GM12878 (cell line): ENCODE measurements around the gene CYP20A1. TPM values are rescaled to one million over a fixed set of nuclear protein-coding genes. Genes with fewer than 3 reads are reported as not detected.

ENCODE experiments used
- BHLHE40 ChIP-seq, 2 experiments: fragments of 450-650 bp in 1 of 2; IDR thresholded peaks; 2 replicates each; pipeline ENCODE4 v1.6.1; 2011 to 2017; ENCODE audit warnings: low read depth in 2 of 2, borderline replicate concordance in 1 of 2, improper control_type of control experiment in 1 of 2, low read length in 1 of 2, mild to moderate bottlenecking in 1 of 2
- GABPA ChIP-seq: IDR thresholded peaks from 2 replicates; pipeline ENCODE4 v1.6.1; 2014; ENCODE audit warnings: antibody characterized with exemption, low read depth, mild to moderate bottlenecking, inconsistent platforms
- IKZF2 ChIP-seq, 2 experiments: fragments of 450-650 bp; IDR thresholded peaks; 2 replicates each; pipeline ENCODE4 v1.6.1; 2017; ENCODE audit warnings: mild to moderate bottlenecking in 2 of 2, moderate library complexity in 2 of 2
- MXI1 ChIP-seq: fragments of 150-350 bp; IDR thresholded peaks from 2 replicates; pipeline ENCODE4 v1.6.1; 2011; ENCODE audit warnings: low read depth, mild to moderate bottlenecking, inconsistent platforms, low read length, improper control_type of control experiment
- NBN ChIP-seq: fragments of 450-650 bp; IDR thresholded peaks from 2 replicates; pipeline ENCODE4 v1.6.1; 2016
- RAD51 ChIP-seq: fragments of 450-650 bp; IDR thresholded peaks from 2 replicates; pipeline ENCODE4 v1.6.1; 2016; ENCODE audit warnings: moderate library complexity, mild to moderate bottlenecking, inconsistent platforms
- polyA plus RNA-seq, 11 experiments: library from polyadenylated mRNA; depleted of rRNA in 4 of 11; unstranded in 6 of 11; stranded (reverse) in 5 of 11; fragments of >200 nt; fragmentation: Nextera tagmentation in 4 of 11; fragmentation: Illumina TruSeq in 1 of 11; extraction: Ambion mirVana in 4 of 11; extraction: Trizol in 1 of 11; gene quantifications; 1 replicate in 1 of 11; 2 replicates in 10 of 11; pipeline versions ENCODE4 v1.2.1 to v1.2.3, GENCODE V29; 2011 to 2016; ENCODE audit warnings: inconsistent platforms in 2 of 11, missing spikeins in 2 of 11, low read depth in 1 of 11
- total RNA-seq, 4 experiments: library from RNA; depleted of rRNA in 3 of 4; stranded (reverse); fragments of >200 nt in 3 of 4; fragmentation: Illumina TruSeq in 1 of 4; extraction: Trizol in 1 of 4; gene quantifications; 2 replicates each; pipeline versions ENCODE4 v1.2.1 to v1.2.3, GENCODE V29; 2013 to 2021
- TF ChIP-seq, protein P1 (sequence below): IDR thresholded peaks from 2 replicates; pipeline ENCODE4 v1.6.1; 2011; ENCODE audit warnings: borderline replicate concordance, low read depth, mild to moderate bottlenecking, moderate library complexity, low read length; ENCODE audit not compliant: insufficient read depth, poor library complexity, severe bottlenecking
- TF ChIP-seq, protein P2 (sequence below): IDR thresholded peaks from 2 replicates; pipeline ENCODE4 v1.6.1; 2012; ENCODE audit warnings: low read depth, low read length, improper control_type of control experiment

The CYP20A1 gene
- total and polyA plus RNA-seq, 10 of the 15 experiments (the other 5 are each of a cell fraction or from before 2014, with no cell fraction given) = 8.3 to 19.1 (median 12.9) TPM

DNA sequence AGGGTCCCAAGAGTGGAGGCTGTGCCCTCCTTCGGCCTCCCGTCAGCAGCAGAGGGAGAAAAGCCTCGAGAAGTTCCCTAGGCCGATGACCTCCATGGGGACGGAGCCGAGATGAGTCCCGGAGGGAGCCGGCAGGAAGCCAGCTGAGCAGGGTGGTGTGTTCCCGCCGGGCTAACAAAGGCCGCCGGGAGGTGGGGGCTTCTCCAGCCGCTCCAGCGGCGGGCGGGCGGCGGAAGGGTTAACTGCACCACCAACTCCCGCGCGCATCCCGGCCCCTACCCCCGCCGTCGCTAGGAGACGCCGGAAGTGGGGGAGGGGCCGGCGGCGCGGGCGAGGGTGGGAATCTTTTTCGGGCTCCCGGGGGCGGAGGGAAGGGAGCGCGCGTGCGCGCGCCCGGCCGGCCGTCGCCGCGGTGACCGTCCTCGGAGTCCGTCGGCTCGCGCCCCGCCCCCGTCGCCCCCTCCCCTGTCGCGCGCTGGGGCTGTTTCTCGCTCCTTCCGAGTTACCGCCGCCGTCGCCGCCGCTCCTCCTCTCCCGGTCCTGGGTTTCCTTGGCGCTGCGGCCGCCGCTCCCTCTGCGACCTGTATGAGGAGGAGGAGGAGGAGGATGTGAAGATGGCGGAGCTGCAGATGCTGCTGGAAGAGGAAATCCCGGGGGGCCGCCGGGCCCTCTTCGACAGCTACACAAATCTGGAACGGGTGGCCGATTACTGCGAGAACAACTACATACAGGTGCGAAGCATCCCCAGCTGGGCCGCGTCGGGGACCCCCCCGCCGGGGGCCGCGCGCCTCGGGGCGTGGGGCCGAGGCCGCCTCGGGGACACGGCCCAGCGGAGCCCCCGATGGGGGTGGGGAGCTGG, 89.3 kb downstream of the CYP20A1 start, which contains the start of gene ABI2 (continued):
- peak in 1 of 2 experiments; percentile 39; a peak in 2 of 4 replicates for TF ChIP-seq BHLHE40 (IDR thresholded peaks at IDR 0.05; ENCODE audit: borderline replicate concordance in 1 of 2, low read depth in 2 of 2, low read length in 1 of 2)
- TF ChIP-seq NBN = peak; percentile 53; the same call in 1 of the 2 replicates
- TF ChIP-seq RAD51 = no peak
- TF ChIP-seq GABPA = no peak
- TF ChIP-seq, protein P1, sequence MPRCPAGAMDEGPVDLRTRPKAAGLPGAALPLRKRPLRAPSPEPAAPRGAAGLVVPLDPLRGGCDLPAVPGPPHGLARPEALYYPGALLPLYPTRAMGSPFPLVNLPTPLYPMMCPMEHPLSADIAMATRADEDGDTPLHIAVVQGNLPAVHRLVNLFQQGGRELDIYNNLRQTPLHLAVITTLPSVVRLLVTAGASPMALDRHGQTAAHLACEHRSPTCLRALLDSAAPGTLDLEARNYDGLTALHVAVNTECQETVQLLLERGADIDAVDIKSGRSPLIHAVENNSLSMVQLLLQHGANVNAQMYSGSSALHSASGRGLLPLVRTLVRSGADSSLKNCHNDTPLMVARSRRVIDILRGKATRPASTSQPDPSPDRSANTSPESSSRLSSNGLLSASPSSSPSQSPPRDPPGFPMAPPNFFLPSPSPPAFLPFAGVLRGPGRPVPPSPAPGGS = peak; percentile 51
- peak; percentile 50; the same call in 1 of the 2 replicates for TF ChIP-seq MXI1
- peak; percentile 80 to 82 for TF ChIP-seq IKZF2 (IDR thresholded peaks at IDR 0.05)
- TF ChIP-seq, protein P2, sequence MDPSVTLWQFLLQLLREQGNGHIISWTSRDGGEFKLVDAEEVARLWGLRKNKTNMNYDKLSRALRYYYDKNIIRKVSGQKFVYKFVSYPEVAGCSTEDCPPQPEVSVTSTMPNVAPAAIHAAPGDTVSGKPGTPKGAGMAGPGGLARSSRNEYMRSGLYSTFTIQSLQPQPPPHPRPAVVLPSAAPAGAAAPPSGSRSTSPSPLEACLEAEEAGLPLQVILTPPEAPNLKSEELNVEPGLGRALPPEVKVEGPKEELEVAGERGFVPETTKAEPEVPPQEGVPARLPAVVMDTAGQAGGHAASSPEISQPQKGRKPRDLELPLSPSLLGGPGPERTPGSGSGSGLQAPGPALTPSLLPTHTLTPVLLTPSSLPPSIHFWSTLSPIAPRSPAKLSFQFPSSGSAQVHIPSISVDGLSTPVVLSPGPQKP = peak; percentile 84; the same call in 1 of the 2 replicates
